Ovary (tissue), 3 donors: ENCODE measurements around the gene TP63.

Source experiments
- CTCF ChIP-seq, 3 donors: fragments of 450-650 bp in 2 of 3; fragments of 200-600 bp in 1 of 3; IDR thresholded peaks; one replicate each; pipeline versions ENCODE4 v1.5.1 to v1.8.0; 2016 to 2022; ENCODE audit warnings: antibody characterized with exemption in 3 of 3, mild to moderate bottlenecking in 1 of 3
- EP300 ChIP-seq: sonication (generic); formaldehyde crosslinking; IDR thresholded peaks from one replicate; pipeline ENCODE4 v1.6.1; 2017; ENCODE audit warnings: antibody characterized with exemption
- POLR2A ChIP-seq: fragments of 450-650 bp; IDR thresholded peaks from one replicate; pipeline ENCODE4 v1.6.1; 2017; ENCODE audit warnings: antibody characterized with exemption, mild to moderate bottlenecking, moderate library complexity
- donor health status: DM: no; HTN: no; CAD: no.

- no peak for TF ChIP-seq CTCF (IDR thresholded peaks at IDR 0.05)
- no peak for TF ChIP-seq POLR2A
- no peak for TF ChIP-seq EP300
Measured at GRCh38 chr3:189626286-189626685, 4.9 kb upstream of the TP63 start.
